ENCODE measurements around the gene ISG15.

DNA sequence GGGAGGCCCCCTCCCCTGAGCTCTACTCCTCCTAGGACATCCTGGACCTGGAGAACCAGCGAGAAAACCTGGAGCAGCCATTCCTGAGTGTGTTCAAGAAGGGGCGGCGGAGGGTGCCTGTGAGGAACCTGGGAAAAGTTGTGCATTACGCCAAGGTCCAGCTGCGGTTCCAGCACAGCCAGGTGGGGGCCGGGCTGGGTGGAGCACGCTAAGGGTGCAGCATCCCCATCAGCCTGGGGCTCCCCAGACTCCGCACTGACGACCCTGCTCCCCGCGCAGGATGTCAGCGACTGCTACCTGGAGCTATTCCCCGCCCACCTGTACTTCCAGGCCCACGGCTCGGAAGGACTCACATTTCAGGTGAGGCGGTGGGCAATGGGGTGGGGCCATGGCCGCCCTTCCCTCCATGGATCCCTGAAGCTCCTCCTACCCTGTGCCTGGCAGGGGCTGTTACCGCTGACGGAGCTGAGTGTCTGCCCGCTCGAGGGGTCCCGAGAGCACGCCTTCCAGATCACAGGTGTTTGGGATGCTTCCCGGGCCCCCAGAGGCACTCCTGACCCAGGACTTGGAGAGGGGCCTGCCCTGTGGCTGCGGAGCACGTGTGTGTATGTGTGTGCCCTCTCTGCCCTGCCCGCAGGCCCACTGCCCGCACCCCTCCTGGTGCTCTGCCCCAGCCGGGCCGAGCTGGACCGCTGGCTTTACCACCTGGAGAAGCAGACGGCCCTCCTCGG lies 42.9 kb upstream of the ISG15 start:
- TF ChIP-seq ZNF121 (CRISPR knock-in tag; conservative IDR thresholded peaks at IDR 0.05): no peak
- TF ChIP-seq EP300 (IDR thresholded peaks at IDR 0.05; ENCODE audit: low read length): no peak
- no peak for TF ChIP-seq ZNF12 (CRISPR knock-in tag; IDR thresholded peaks at IDR 0.05)
- TF ChIP-seq WHSC1 (IDR thresholded peaks at IDR 0.05; ENCODE audit: low read length): no peak
- TF ChIP-seq JUNB (CRISPR knock-in tag; conservative IDR thresholded peaks at IDR 0.05): no peak
- TF ChIP-seq, protein P1, sequence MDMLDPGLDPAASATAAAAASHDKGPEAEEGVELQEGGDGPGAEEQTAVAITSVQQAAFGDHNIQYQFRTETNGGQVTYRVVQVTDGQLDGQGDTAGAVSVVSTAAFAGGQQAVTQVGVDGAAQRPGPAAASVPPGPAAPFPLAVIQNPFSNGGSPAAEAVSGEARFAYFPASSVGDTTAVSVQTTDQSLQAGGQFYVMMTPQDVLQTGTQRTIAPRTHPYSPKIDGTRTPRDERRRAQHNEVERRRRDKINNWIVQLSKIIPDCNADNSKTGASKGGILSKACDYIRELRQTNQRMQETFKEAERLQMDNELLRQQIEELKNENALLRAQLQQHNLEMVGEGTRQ (CRISPR knock-in tag; IDR thresholded peaks at IDR 0.05): no peak
- no peak for TF ChIP-seq COPS2 (conservative IDR thresholded peaks at IDR 0.05)
- TF ChIP-seq ZNF407 (IDR thresholded peaks at IDR 0.05; ENCODE audit: low read depth): no peak
- no peak for TF ChIP-seq IRF2 (CRISPR knock-in tag; IDR thresholded peaks at IDR 0.05)
- TF ChIP-seq RBM15 (IDR thresholded peaks at IDR 0.05; ENCODE audit: insufficient read depth, low read length): no peak
- no peak for TF ChIP-seq TCF7 (IDR thresholded peaks at IDR 0.05; ENCODE audit: borderline replicate concordance)
- no peak for TF ChIP-seq GTF2F1 (IDR thresholded peaks at IDR 0.05; ENCODE audit: low read depth, low read length)
